ENCODE results near the gene WNT16. TPM values are rescaled to one million over a fixed set of nuclear protein-coding genes. Genes with fewer than 3 reads are reported as not detected.
"Not testable (repeated sequence)": the region's sequence is repeated elsewhere in the genome, so short reads cannot be mapped to it uniquely, and the experiment has no call there.

The WNT16 gene
- total RNA-seq, 2 experiments from 2014 or later, result not detected

DNA sequence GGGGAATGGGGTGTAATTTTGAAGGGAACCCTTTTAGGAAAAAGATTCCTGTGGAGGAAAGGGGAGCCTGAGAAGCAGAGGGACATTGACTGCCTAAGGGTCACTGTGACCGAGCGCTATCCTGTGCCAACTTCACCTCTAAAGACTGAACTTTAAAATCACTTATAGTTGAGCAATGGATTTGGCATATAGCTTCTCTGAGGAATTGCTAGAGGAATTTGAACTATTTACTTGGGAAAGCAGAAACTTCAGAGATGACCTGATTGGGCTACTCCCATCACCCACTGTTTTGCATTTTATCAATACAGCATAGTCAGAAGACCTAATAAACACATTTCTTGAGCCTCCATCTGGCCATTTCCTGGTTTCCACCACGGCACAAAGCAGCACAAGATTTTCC is 23.7 kb upstream of the WNT16 start:
- no peak overlapping the region for H3K27ac Mint-ChIP-seq

DNA sequence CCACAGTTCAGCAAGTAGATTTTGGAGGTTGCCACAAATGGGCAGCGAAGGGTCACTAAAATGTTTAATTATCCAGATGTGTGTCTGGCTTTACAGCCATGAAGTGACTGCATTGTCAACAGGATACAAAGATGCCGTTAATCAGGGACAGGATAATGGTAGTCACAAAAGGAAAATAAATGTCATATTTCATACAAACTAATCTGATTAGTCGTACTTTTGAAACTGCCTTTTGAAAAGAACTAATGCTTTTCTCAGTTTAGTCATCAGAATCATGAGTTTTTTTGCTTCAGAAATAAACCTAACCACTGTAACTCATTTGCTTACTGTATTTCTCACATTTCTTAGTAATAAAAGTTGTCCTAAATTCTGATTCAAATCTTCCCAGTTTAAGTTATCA is 22.2 kb upstream of the WNT16 start:
- TF ChIP-seq, protein P1, sequence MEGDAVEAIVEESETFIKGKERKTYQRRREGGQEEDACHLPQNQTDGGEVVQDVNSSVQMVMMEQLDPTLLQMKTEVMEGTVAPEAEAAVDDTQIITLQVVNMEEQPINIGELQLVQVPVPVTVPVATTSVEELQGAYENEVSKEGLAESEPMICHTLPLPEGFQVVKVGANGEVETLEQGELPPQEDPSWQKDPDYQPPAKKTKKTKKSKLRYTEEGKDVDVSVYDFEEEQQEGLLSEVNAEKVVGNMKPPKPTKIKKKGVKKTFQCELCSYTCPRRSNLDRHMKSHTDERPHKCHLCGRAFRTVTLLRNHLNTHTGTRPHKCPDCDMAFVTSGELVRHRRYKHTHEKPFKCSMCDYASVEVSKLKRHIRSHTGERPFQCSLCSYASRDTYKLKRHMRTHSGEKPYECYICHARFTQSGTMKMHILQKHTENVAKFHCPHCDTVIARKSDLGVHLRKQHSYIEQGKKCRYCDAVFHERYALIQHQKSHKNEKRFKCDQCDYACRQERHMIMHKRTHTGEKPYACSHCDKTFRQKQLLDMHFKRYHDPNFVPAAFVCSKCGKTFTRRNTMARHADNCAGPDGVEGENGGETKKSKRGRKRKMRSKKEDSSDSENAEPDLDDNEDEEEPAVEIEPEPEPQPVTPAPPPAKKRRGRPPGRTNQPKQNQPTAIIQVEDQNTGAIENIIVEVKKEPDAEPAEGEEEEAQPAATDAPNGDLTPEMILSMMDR (IDR thresholded peaks at IDR 0.05), result no peak
- intact Hi-C loops (cut with micrococcal nuclease), result no loop called here
- ATAC-seq, result peak; percentile 37
- ChIA-PET CTCF (no interaction called here), POLR2A (no interaction called here)
- peaks cover 29% of the 10 kb centered on the region for H3K27me3 Mint-ChIP-seq
- no peak overlapping the region for H3K4me3 Mint-ChIP-seq
- H3K36me3 Mint-ChIP-seq (ENCODE audit: low read depth), result no peaks in the 10 kb centered on the region
- H3K4me1 Mint-ChIP-seq (ENCODE audit: low read depth), result peaks cover 9% of the 10 kb centered on the region
- H3K27ac Mint-ChIP-seq, result no peak overlapping the region
- no peaks in the 10 kb centered on the region for H3K9me3 Mint-ChIP-seq
- no peak for DNase-seq

More for the DNA sequence above, 23.7 kb upstream of the WNT16 start:
- H3K27me3 Mint-ChIP-seq, result peaks cover 26% of the 10 kb centered on the region
- ChIA-PET POLR2A (no interaction called here), CTCF (interaction anchor here (1.1 kb wide), 1 partner anchor 12 kb away, joined by 4 read pairs; no protein-coding TSS in a partner anchor)
- H3K4me3 Mint-ChIP-seq, result no peak overlapping the region
- DNase-seq, result no peak
- TF ChIP-seq, protein P1 (IDR thresholded peaks at IDR 0.05), result no peak
- intact Hi-C loops (cut with micrococcal nuclease), result no loop called here
- H3K4me1 Mint-ChIP-seq (ENCODE audit: low read depth), result peaks cover 9% of the 10 kb centered on the region
- no peaks in the 10 kb centered on the region for H3K9me3 Mint-ChIP-seq
- no peaks in the 10 kb centered on the region for H3K36me3 Mint-ChIP-seq (ENCODE audit: low read depth)
- ATAC-seq, result no peak

DNA sequence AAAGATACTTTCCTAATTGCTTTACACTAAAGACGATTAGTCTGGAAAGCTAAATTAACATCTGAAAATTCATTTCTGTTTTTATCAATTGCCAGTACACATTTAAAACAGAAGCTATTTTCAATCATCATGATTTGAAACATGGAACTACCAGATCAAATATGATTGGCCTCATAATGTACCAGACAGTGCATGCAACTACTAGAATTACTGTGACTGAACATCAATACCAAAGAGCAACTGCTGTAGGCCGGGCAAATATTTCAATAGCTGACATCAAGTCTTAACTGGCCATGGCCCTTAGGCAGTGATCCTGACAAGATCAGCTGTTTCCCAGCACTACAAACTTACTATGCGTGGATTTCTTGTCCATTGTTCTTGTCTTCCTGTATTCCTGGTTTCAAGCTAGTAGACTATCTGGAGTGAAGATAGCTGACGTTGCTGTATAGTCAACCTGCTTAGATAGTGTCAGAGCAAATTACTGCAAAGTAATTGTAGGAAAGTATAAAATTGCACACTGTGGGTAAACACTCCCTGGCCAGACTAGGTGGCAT is 21.7 kb upstream of the WNT16 start:
- TF ChIP-seq, protein P1 (IDR thresholded peaks at IDR 0.05), result no peak
- Mint-ChIP-seq H3K9me3 (no peaks in the 10 kb centered on the region), H3K36me3 (ENCODE audit: low read depth) (no peaks in the 10 kb centered on the region), H3K27me3 (peaks cover 28% of the 10 kb centered on the region), H3K27ac (no peak overlapping the region), H3K4me3 (no peak overlapping the region), H3K4me1 (ENCODE audit: low read depth) (peaks cover 9% of the 10 kb centered on the region)
- ATAC-seq (no peak), DNase-seq (no peak)
- intact Hi-C loops (cut with micrococcal nuclease), result no loop called here
- ChIA-PET CTCF (no interaction called here), POLR2A (no interaction called here)

DNA sequence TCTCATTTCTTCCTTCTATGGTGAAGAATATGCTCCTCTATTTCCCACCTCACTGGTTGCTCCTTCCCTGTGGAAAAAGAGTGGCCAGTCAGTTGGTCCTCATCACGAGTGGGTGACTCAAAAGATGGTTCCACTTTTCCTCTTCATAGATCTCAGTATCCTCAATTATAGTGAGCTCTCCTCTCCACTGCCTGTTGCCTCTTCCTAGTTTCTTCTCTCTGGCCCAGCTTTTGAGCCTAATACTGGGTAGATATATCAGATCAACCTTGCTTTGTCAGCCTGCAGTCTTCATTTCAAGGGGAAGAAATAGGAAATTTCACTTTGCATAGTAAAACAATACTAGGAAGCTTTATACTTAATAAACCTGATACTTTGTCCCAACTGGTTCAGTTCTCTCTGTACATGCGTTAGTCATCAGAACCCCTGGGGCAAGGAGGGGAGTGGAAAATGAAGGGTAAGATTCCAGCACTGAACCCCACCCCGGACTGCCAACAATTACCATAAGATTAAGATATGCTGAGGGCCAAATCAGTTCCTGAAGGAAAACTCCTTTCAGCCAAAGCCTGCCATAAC is 15.5 kb upstream of the WNT16 start:
- no peak overlapping the region for H3K4me3 Mint-ChIP-seq
- no peak for DNase-seq
- intact Hi-C loops (cut with micrococcal nuclease), result no loop called here
- no peaks in the 10 kb centered on the region for H3K36me3 Mint-ChIP-seq (ENCODE audit: low read depth)
- H3K27ac Mint-ChIP-seq, result no peak overlapping the region
- H3K4me1 Mint-ChIP-seq (ENCODE audit: low read depth), result no peaks in the 10 kb centered on the region
- CTCF ChIA-PET, result no interaction called here
- H3K27me3 Mint-ChIP-seq, result peaks cover 14% of the 10 kb centered on the region
- TF ChIP-seq, protein P1 (IDR thresholded peaks at IDR 0.05), result no peak
- POLR2A ChIA-PET, result no interaction called here
- H3K9me3 Mint-ChIP-seq, result no peaks in the 10 kb centered on the region
- no peak for ATAC-seq

DNA sequence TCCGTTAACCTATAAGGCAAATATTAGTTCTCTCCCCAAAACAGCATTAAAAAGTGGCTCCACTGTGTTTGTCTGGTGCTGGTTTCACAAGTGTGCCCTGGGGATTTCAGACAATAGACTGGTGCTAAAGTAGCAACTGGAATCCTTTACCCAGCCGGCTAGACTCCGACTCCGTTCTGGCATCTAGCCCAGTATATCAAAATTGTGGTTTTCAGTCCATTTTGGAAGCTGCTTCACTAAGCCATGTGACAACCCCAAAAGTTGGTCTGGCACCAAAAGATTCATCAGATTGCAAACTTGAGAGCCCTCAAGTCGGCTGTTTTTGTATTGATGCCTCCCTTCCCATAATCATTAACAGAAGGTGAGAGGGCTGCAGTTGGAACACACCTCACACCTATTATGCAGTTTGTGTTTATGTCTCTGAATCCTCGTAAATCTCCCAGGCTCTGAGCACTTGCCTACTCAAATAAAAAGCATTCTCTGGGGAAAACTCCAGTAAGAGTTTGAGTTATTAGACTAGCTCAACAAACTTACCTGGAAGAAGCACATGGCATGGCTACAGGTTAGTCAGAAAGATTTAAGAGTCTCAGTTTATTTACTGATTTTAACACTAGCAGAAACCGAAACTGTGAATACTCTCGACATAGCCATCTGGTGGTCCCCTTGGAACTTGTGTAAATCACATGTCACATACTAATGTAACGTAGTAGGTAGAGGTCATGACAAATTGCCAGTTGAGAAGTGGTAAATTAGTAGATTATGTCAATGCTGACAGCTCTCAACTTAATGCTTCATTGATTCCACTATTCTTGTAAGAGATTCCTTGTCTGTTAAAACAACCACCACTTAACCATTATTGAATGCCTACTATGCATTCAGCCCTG is 14.8 kb upstream of the WNT16 start:
- no peaks in the 10 kb centered on the region for H3K36me3 Mint-ChIP-seq (ENCODE audit: low read depth)
- no peaks in the 10 kb centered on the region for H3K9me3 Mint-ChIP-seq
- no peak for ATAC-seq
- TF ChIP-seq, protein P1 (IDR thresholded peaks at IDR 0.05), result no peak
- H3K27me3 Mint-ChIP-seq, result peaks cover 14% of the 10 kb centered on the region
- H3K27ac Mint-ChIP-seq, result no peak overlapping the region
- no peaks in the 10 kb centered on the region for H3K4me1 Mint-ChIP-seq (ENCODE audit: low read depth)
- H3K4me3 Mint-ChIP-seq, result no peak overlapping the region
- POLR2A ChIA-PET, result interaction anchor here (0.6 kb wide), 1 partner anchor 79 kb away, joined by 3 read pairs; no protein-coding TSS in a partner anchor
- no peak for DNase-seq
- CTCF ChIA-PET, result no interaction called here
- intact Hi-C loops (cut with micrococcal nuclease), result no loop called here

DNA sequence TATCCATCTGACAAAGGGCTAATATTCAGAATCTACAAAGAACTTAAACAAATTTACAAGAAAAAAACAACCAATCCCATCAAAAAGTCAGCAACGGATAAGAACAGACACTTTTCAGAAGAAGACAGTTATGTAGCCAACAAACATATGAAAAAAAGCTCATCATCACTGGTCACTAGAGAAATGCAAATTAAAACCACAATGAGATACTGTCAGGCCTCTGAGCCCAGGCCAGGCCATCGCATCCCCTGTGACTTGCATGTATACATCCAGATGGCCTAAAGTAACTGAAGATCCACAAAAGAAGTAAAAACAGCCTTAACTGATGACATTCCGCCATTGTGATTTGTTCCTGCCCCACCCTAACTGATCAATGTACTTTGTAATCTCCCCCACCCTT is 13.6 kb upstream of the WNT16 start:
- ATAC-seq, POLR2A ChIA-PET, H3K27ac Mint-ChIP-seq: not testable (repeated sequence)

More for the DNA sequence above, 13.6 kb upstream of the WNT16 start:
- DNase-seq; intact Hi-C loops (cut with micrococcal nuclease); H3K9me3 Mint-ChIP-seq; H3K27me3 Mint-ChIP-seq; H3K4me3 Mint-ChIP-seq; H3K36me3 Mint-ChIP-seq (ENCODE audit: low read depth); CTCF ChIA-PET; H3K4me1 Mint-ChIP-seq (ENCODE audit: low read depth): not testable (repeated sequence)
